Transverse colon (tissue), 4 donors: Measurements from ENCODE around the gene SYT14. TPM values are rescaled to one million over a fixed set of nuclear protein-coding genes. Genes with fewer than 3 reads are reported as not detected.
A peak's percentile ranks its signal among the peaks of the same experiment; 100 is the strongest.

Source experiments
- DNase-seq: peaks from one replicate; pipeline ENCODE4 v3.0.0-alpha.2; 2019
- H3K27ac ChIP-seq, 4 donors: fragments of 200-600 bp; sonication (generic); 2 replicates each; pipeline ENCODE4 v1.5.1; 2016 to 2018; ENCODE audit warnings: inconsistent platforms in 4 of 4
- H3K27me3 ChIP-seq: fragments of 200-600 bp; sonication (generic); 2 replicates; pipeline ENCODE4 v1.5.1; 2017; ENCODE audit warnings: inconsistent platforms
- H3K36me3 ChIP-seq, 4 donors: fragments of 200-600 bp; sonication (generic); 2 replicates each; pipeline ENCODE4 v1.5.1; 2017 to 2019; ENCODE audit warnings: inconsistent platforms in 4 of 4
- H3K4me1 ChIP-seq, 4 donors: fragments of 200-600 bp; sonication (generic); 2 replicates each; pipeline ENCODE4 v1.5.1; 2017 to 2020; ENCODE audit warnings: inconsistent platforms in 4 of 4
- H3K4me3 ChIP-seq, 4 donors: fragments of 200-600 bp; sonication (generic); 1 replicate in 1 of 4; 2 replicates in 3 of 4; pipeline versions ENCODE4 v1.5.1 to v1.6.1; 2017 to 2019; ENCODE audit warnings: inconsistent platforms in 4 of 4
- H3K9me3 ChIP-seq, 2 donors: fragments of 200-600 bp; sonication (generic); 2 replicates each; pipeline ENCODE4 v1.5.1; 2017 to 2019; ENCODE audit warnings: inconsistent platforms in 2 of 2
- EP300 ChIP-seq: sonication (generic); formaldehyde crosslinking; IDR thresholded peaks from one replicate; pipeline ENCODE4 v1.6.1; 2017; ENCODE audit warnings: antibody characterized with exemption, low read depth
- POLR2A ChIP-seq: fragments of 450-650 bp; IDR thresholded peaks from one replicate; pipeline ENCODE4 v1.6.1; 2016; ENCODE audit warnings: antibody characterized with exemption, mild to moderate bottlenecking, moderate library complexity
- POLR2AphosphoS5 ChIP-seq, 3 donors: sonication (generic); formaldehyde crosslinking; IDR thresholded peaks; one replicate each; pipeline ENCODE4 v1.6.1; 2016; ENCODE audit warnings: antibody characterized with exemption in 3 of 3
- WGBS, 2 donors: methylation state at CpG; one replicate each; pipeline ENCODE4 v1.1.5; 2018; ENCODE audit warnings: low coverage in 1 of 2; 5-methylcytosine and 5-hydroxymethylcytosine counted together
- in situ Hi-C, 4 donors: fragments of 200-750 bp; cut with MboI; loops; one replicate each; pipeline versions ENCODE4 v1.15.0 to v1.15.1; 2017; ENCODE audit warnings: low sequenced_read_pairs in 3 of 4, low pct_ligation_motif_present in 1 of 4, low pct_unique_long_range_greater_than_20kb in 1 of 4
- intact Hi-C: fragments of 100-400 bp; cut with DNase I; formaldehyde crosslinking; loops from one replicate; pipeline ENCODE4 v1.15.1; 2023; ENCODE audit warnings: low total_unique reads
- total RNA-seq, 4 donors: library from RNA; depleted of rRNA; stranded (reverse); fragments of >200 nt; gene quantifications; one replicate each; pipeline ENCODE4 v1.1.0, GENCODE V29; 2016
- TF ChIP-seq, protein P1 (sequence below), 5 experiments: fragments of 200-600 bp in 3 of 5; fragments of 450-650 bp in 2 of 5; sonication (generic) in 3 of 5; IDR thresholded peaks; 1 replicate in 2 of 5; 2 replicates in 3 of 5; pipeline ENCODE4 v1.5.1; 2016 to 2017; ENCODE audit warnings: antibody characterized with exemption in 5 of 5, inconsistent platforms in 3 of 5, mild to moderate bottlenecking in 2 of 5, moderate library complexity in 1 of 5

The SYT14 gene
- total RNA-seq, 4 donors from 2014 or later: under 0.01 TPM; not detected in 3

DNA sequence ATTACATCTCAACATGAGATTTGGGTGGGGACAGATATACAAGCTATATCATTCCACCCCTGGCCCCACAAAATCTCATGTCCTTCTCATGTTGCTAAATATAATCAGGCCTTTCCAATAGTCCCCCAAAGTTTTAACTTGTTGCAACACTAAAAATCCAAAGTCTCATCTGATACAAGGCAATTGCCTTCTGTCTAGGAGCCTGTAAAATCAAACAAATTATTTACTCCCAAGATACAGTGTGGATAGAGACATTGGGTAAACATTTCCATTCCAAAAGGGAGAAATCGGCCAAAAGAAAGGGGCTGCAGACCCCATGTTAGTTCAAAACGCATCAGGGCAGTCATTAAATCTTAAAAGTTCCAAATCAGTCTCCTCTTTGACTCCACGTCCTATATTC, 47.0 kb downstream of the SYT14 start:
- WGBS, 2 donors: 73% methylated on average over 3 of the region's 3 CpGs; no CpG with 5 or more reads in 1 of the 2 donors
- Histone ChIP-seq H3K4me3 (no peak overlapping the region), H3K27me3 (peaks cover 5% of the 10 kb centered on the region), H3K4me1 (no peaks in the 10 kb centered on the region), H3K9me3 (no peaks in the 10 kb centered on the region), H3K27ac (no peak overlapping the region), H3K36me3 (no peaks in the 10 kb centered on the region)
- in situ Hi-C loops: loop anchor here in 1 of 4 donors (25.0 kb wide), 1 partner anchor 123 kb away; no protein-coding TSS in a partner anchor
- TF ChIP-seq POLR2AphosphoS5 (IDR thresholded peaks at IDR 0.05): no peak
- no peak for TF ChIP-seq EP300
- TF ChIP-seq, protein P1, sequence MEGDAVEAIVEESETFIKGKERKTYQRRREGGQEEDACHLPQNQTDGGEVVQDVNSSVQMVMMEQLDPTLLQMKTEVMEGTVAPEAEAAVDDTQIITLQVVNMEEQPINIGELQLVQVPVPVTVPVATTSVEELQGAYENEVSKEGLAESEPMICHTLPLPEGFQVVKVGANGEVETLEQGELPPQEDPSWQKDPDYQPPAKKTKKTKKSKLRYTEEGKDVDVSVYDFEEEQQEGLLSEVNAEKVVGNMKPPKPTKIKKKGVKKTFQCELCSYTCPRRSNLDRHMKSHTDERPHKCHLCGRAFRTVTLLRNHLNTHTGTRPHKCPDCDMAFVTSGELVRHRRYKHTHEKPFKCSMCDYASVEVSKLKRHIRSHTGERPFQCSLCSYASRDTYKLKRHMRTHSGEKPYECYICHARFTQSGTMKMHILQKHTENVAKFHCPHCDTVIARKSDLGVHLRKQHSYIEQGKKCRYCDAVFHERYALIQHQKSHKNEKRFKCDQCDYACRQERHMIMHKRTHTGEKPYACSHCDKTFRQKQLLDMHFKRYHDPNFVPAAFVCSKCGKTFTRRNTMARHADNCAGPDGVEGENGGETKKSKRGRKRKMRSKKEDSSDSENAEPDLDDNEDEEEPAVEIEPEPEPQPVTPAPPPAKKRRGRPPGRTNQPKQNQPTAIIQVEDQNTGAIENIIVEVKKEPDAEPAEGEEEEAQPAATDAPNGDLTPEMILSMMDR (IDR thresholded peaks at IDR 0.05): no peak
- TF ChIP-seq POLR2A: no peak
- DNase-seq: no peak
- intact Hi-C loops: no loop called here

DNA sequence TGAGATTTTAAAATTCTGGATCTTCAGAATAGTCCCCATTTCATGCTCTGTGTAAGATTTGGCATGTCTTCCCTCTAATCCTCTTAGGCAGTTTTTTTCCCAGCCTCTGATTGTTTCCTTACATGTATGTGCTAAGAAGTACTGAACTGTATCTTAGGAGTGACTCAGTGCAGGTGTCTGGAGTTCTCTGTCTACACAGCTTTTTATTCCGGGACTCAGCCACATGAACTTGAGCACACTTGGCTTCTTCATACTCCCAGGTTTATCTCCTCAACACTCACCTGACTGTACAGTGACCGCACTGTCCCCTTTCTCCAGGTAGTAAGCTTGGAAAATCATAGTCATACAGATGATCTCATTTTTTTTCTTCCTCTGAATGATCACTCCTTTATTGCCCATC, 50.7 kb downstream of the SYT14 start:
- in situ Hi-C loops (loop anchor here in 1 of 4 donors (25.0 kb wide), 1 partner anchor 126 kb away; no protein-coding TSS in a partner anchor), intact Hi-C loops (no loop called here)
- Histone ChIP-seq H3K36me3 (no peaks in the 10 kb centered on the region), H3K27ac (no peak overlapping the region), H3K9me3 (no peaks in the 10 kb centered on the region), H3K4me3 (no peak overlapping the region), H3K4me1 (no peaks in the 10 kb centered on the region), H3K27me3 (peaks cover 5% of the 10 kb centered on the region)
- no peak for TF ChIP-seq POLR2AphosphoS5 (IDR thresholded peaks at IDR 0.05)
- no peak for TF ChIP-seq POLR2A
- TF ChIP-seq, protein P1 (IDR thresholded peaks at IDR 0.05): no peak
- no peak for TF ChIP-seq EP300
- no peak for DNase-seq
- WGBS, 2 donors: 48 to 60% methylated on average over 1 to 2 of the region's 2 CpGs

- H3K4me1 ChIP-seq: no peaks in the 10 kb centered on the region
- TF ChIP-seq EP300 (no peak), POLR2AphosphoS5 (IDR thresholded peaks at IDR 0.05) (no peak)
- TF ChIP-seq, protein P1 (IDR thresholded peaks at IDR 0.05): peak in 1 of 5 experiments; percentile 23
- 25 to 28% methylated on average over 3 of the region's 3 CpGs for WGBS, 2 donors
- DNase-seq: no peak
- H3K4me3 ChIP-seq: no peak overlapping the region
- in situ Hi-C loops: loop anchor here in 1 of 4 donors (25.0 kb wide), 1 partner anchor 127 kb away; no protein-coding TSS in a partner anchor
- H3K27ac ChIP-seq: no peak overlapping the region
- H3K36me3 ChIP-seq: no peaks in the 10 kb centered on the region
- no peaks in the 10 kb centered on the region for H3K9me3 ChIP-seq
- intact Hi-C loops: no loop called here
- no peaks in the 10 kb centered on the region for H3K27me3 ChIP-seq
Observed at GRCh38 chr1:209989525-209989924, 51.5 kb downstream of the SYT14 start.

DNA sequence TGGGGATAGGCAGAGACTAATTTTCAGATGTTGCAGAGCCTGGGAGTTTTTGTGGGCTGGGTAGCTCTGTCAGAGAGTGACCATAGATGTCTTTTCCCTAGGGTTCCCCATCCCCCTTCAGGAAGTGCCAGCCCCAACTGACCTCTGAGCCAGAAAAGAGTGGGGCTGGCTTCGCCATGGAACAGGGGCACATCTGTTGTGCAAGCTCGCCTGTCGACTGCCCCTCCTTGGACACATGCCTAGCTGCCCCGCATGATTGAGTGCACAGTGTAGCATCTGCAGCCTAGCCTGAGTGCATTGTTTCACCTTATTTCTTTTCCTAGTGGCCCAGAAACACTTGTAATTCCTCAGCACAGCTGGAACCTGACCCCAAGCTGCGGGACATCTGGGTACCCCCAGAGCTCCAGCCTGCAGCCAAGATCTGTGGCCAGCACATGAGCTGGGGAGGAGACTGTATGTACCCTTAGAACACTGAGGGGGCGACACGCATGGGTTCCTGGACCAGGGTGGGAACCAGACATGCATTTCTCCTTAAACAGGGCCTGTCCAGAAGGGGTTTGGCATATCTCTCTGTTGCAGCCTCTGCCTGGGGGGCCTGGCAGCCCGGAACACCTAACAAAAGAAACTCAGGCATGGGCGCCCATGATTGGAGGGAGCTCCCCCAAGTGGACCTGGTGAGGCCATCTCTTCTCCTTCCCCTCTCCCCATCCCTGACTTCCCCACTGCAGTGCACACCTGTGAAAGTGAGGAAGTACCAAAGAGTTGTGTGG, 55.2 kb downstream of the SYT14 start:
- no peaks in the 10 kb centered on the region for H3K4me1 ChIP-seq
- H3K36me3 ChIP-seq: no peaks in the 10 kb centered on the region
- intact Hi-C loops (loop anchor here (10.0 kb wide), 1 partner anchor 128 kb away; no protein-coding TSS in a partner anchor), in situ Hi-C loops (loop anchor here in 1 of 4 donors (25.0 kb wide), 1 partner anchor 131 kb away; no protein-coding TSS in a partner anchor)
- no peak for DNase-seq
- no peaks in the 10 kb centered on the region for H3K9me3 ChIP-seq
- H3K27me3 ChIP-seq: no peaks in the 10 kb centered on the region
- H3K4me3 ChIP-seq: no peak overlapping the region
- TF ChIP-seq EP300 (no peak), POLR2A (no peak), POLR2AphosphoS5 (IDR thresholded peaks at IDR 0.05) (no peak)
- TF ChIP-seq, protein P1 (IDR thresholded peaks at IDR 0.05): no peak
- no peak overlapping the region for H3K27ac ChIP-seq
- WGBS, 2 donors: 61% methylated on average over 9 of the region's 9 CpGs; no CpG with 5 or more reads in 1 of the 2 donors
